GM19468 (cell line): ENCODE data around the gene SPRED3.
"Not testable (repeated sequence)": the region's sequence is repeated elsewhere in the genome, so short reads cannot be mapped to it uniquely, and the experiment has no call there.

Experiments used
- ATAC-seq: cut with Tn5 transposase; IDR thresholded peaks from one replicate; pipeline ENCODE4 v1.9.1; 2021; ENCODE audit warnings: mild to moderate bottlenecking, moderate library complexity, moderate number of reproducible peaks; ENCODE audit not compliant: unreplicated experiment; ENCODE audit errors: extremely low read depth

Gene SPRED3

DNA sequence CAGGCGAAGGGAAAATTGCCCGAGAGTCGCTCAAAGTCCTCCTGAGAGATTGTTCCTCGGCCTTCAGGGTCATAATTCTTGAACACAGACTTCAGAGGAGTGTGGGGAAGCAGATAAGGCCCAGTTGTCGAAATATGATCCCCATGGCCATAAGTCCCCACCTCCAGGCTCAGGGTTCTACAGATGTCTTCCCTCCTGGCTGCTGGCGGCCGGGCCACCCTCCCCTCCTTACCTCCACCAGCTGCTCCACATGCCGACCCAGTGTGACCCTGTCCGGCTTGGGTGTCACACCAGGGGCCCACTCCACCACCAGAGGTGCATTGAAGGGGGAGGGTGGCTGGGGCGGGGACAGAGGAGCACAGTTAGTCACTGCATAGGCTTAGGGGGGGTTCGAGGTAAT is 24.5 kb downstream of the SPRED3 start:
- ATAC-seq, result no peak

DNA sequence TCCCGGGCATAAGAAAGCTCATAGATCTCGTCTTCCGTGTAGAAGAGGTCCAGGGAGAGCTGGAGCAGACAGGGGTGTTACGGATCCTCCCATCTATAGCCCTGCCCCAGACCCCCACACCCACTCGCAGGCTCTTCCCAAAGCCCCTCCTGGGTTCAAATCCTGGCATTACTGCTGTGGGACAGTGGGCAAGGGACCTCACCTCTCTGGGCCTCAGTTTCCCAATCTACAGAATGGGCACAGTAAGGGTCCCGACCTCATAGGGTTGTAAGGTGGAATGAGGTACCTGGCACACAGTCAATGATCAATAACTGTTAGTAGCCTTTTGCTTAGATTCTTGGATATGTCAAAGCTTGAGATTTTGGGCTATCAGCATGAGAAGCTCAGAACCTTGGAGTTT is 24.9 kb downstream of the SPRED3 start:
- ATAC-seq, result no peak

DNA sequence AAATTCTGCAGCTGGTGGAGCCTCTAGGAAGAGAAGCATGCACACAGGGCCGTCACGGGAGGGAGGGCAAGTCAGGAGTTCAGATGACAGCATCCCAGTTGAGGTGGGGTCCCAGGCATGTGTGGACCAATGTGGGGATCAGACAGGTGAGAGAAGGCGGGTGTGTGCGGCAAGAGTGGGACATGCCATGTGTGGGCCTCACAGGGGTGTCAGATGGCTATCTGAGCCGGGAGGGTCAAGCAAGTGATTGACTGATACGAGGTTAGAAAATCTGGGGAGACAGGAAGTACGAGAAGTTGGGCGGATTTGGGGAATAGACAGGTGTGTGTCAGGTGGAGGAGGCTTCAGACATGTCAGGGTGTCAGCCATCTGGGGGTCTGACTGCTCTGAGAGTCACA is 28.6 kb downstream of the SPRED3 start:
- no peak for ATAC-seq

- ATAC-seq, result no peak
Measured at GRCh38 chr19:38417544-38418506, 29.3 kb downstream of the SPRED3 start.

DNA sequence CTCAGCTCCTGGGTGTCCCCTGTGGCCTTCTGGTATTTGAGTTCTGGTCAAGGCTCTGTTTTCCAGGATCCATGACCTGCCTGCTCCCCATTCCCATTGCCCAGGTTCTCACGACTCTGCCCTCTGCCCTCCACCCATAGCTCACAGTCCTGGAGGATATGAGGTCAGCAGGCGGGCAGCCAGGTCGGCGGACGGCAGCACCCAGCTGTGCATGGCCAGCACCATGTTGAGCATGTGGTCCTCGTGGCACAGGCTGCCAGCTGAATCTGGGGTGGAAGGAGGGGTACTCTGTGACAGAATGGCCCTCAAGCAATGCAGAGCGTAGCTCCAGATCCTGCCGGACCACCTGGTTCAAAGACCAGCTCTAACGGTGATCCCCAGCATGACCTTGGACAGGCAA is 32.4 kb downstream of the SPRED3 start:
- no peak for ATAC-seq

DNA sequence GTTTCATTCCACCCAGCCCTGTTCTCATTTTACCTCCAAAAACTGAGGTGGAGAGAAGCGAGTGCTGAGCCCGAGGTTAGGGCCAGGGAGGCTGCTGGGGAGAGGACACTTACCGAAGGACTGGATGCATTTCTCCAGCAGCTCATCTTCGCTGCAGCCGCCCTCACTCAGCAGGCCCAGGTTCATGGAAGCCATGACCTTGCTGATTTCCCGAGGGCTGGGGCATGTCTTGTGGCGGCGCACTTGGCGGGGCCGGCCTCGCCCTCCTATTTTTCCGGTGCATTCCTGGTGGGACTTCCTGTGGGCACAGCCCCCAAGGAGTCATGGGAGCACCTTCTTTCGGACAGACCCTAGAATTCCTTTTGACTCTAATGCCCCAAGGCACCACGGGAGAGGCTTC is 33.4 kb downstream of the SPRED3 start:
- ATAC-seq, result no peak

DNA sequence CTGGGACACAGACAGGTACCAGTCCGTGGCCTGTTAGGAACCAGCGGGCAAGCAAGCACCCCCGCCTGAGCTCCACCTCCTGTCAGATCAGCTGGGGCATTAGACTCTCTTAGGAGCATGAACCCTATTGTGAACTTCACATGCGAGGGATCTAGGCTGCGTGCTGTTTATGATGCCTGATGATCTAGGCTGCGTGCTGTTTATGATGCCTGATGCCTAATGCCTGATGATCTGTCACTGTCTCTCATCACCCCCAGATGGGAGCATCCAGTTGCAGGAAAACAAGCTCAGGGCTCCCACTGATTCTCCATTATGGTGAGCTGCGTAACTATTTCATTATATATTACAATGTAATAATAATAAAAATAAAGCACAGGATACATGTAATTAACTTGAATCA is 33.9 kb downstream of the SPRED3 start:
- ATAC-seq, result no peak

- ATAC-seq, result no peak
Measured at GRCh38 chr19:38424272-38424671, 35.8 kb downstream of the SPRED3 start.

DNA sequence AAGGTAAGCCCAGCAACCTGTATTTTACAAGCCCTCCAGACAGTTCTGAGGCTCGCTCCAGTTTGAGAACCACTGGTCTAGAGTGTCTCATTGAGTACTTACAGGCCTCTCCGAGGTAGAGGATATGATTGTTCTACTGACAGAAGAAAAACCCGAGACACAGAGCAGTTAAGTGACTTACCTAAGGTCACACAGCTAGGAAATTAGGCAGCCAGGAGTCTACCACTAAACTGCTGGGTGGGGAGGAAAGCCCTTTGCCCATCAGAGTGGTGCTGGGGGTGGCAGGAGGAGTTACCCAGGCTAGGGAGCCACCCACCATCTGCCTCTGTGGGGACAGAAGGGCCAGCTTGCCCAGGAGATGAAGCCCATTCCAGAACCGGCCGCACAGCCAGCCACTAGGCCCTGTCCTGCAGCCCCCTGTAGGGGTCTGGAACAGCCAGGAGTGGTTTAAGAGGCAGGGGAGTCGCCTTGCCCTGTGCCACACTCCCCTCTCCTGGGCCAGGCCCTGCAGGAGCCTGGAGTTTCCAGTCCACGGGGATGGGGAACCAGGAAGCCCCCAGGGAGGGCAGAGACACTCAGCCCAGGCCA is 36.8 kb downstream of the SPRED3 start:
- no peak for ATAC-seq

DNA sequence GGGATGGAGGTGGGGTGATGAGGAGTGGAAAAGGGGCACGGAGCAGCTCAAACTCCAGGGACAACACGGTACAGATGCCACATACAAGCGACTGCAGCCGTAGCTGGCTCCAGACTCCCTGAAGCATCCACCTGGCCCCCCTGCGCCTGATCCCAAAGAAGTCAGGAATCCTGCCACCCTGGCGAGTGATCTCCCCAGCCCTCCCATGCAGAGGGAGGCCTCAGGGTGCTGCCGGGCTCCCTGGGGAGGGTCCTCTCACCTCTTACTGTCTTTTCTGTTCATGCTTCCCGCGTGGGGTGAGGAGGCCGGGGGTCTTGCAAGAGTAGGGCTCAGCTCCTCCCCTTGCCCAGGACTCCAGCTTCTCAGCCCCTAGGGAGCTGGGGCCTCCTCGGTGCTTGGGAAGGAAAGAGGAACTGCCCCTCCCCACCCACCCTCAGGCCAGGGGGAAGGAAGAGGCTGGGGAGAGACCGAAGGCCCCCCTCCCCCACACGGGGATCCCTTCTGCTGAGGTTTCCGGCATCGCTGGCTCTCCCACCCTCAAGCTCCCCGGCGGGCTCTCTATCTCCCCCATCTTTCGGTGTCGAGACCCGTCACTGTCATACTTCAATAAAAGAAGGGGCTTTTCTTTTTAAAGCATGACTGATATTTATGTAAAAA is 37.4 kb downstream of the SPRED3 start, which contains the start of gene RASGRP4:
Gene RASGRP4, minus strand, starts transcription at position 410 of the 657 bp plus-strand sequence. Its CDS starts 128 bp downstream, at position 282.
- no peak for ATAC-seq

DNA sequence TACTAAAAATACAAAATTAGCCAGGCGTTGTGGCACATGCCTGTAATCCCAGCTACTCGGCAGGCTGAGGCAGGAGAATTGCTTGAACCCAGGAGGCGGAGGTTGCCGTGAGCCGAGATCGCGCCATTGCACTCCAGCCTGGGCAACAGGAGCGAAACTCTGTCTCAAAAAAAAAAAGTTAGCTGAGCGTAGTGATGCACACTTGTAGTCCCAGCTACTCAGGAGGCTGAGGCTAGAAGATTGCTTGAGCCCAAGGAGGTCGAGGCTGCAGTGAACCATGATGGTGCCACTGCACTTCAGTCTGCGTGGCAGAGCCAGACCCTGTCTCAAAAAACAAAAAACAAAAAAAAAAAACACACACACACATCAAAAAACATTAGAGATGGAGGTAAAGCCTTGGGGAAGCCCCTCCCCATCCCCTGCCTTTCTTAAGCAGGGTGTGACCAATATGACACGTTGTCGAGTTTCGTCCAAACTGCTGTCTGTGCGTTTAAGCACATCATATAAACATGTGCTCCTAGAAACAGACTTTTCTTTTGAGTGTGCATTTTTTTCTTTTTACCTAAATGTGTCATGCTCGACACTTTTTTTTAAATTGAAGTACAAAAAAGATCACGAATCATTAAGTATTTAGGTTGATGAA is 38.7 kb downstream of the SPRED3 start:
- ATAC-seq, result not testable (repeated sequence)

DNA sequence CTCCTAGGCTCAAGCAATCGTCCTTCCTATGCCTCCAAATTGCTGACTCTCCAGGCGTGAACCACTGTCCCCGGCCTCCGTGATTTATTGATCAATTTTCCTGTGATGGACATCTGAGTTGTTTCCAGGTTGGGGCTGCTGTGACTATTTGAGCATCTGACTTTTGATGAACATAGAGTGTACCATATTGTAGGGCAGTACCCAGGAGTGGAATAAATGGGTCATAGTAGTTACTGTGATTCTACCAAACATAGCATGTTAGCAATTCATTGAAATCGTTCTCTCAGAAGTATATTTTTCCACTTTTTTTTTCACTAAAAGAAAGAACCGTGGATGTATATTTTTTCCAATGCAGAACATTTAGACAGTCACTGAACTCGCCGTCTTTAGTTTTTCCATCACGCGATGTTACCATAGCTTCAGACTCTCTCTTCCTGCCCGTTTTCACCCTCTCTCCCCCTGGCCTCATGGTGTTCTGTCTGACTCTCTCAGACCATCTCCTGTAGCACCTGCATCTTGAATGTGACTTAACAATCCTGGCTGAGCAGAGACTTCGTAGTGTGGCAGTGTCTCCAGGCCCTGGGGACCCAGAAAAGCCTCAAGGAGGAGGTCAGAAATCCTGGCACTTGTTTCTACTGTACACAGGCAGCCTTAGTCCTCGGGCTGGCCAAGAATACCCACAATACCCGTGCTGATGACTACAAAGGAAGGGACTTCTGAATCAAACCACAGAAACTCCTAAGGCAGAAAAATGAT is 40.7 kb downstream of the SPRED3 start:
- no peak for ATAC-seq

DNA sequence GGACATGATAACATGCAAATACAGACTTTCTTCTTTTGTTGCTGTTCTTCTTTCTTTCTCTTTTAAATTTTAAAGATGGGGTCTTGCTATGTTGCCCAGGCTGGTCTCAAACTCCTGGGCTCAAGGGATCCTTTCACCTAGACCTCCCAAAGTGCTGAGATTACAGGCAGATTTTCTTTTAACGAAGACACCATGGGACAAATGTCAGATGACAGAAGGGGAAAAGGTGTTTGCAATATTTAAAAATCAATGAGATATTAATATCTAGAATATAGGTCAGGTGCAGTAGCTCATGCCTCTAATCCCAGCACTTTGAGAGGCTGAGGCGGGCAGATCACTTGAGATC is 41.3 kb downstream of the SPRED3 start:
- ATAC-seq, result no peak

- ATAC-seq, result no peak
Measured at GRCh38 chr19:38430931-38431330, 42.4 kb downstream of the SPRED3 start.

DNA sequence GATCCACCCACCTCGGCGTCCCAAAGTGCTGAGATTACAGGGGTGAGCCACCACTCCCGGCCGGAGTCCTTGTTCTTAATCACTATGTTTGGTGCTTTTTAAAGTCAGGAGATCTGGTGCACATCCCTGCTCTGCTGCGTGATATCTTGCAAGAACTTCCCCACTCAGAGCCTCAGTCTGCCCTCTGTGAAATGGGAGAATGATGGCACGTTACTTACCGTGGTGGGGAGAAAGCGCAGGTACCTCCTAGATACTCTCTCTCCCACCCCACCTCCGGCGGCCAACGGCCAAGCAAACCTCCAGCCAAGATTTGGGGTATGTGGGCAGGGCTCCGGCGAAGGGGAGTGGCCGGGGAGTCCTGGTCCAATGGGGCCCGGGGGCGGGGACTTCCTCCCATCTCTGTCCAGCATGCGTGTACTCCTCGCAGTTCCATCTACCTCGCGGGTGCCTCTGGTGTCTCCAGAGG is 44.8 kb downstream of the SPRED3 start, which contains the start of gene RYR1:
Gene RYR1, plus strand, starts transcription at position 424 of the 466 bp plus-strand sequence. CDS start 139 bp downstream, outside the sequence.
- no peak for ATAC-seq

- ATAC-seq, result no peak
Measured at GRCh38 chr19:38434549-38435051, 46.1 kb downstream of the SPRED3 start.

DNA sequence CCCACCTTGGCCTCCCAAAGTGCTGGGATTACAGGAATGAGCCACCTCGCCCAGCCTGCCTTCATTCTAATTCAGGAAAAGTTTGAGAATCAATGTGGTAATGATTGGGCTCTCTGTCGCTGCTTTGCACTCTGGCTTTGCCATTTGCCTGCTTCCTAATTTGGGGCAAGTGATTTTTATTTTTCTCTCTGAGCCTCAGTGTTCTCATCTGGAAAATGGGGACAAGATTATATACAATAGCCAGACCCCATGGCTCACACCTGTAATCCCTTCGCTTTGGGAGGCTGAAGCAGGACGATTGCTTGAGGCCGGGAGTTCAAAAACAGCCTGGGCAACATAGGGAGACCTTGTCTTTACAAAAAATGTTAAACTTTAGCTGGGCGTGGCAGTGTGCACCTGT is 48.8 kb downstream of the SPRED3 start:
- no peak for ATAC-seq

- no peak for ATAC-seq
Measured at GRCh38 chr19:38437917-38438316, 49.4 kb downstream of the SPRED3 start.

GRCh38 chr19:38440592-38440991 is 52.1 kb downstream of the SPRED3 start:
- no peak for ATAC-seq
